ENCODE data around the gene HLA-DOB. TPM values are rescaled to one million over a fixed set of nuclear protein-coding genes. Genes with fewer than 3 reads are reported as not detected.

Gene HLA-DOB
- total RNA-seq: 1 to 10 TPM; 2.4 to 3.1 TPM

GRCh38 chr6:32816746-32817204 lies at the start of gene HLA-DOB:
HLA-DOB (minus strand) TSS chr6:32817002; CDS start chr6:32816951, 51 bp downstream.
- peaks cover 2% of the 10 kb centered on the region for H3K36me3 Mint-ChIP-seq
- no peaks in the 10 kb centered on the region for H3K9me3 Mint-ChIP-seq
- H3K27ac Mint-ChIP-seq: no peak within 1 kb of the TSS
- no peak for DNase-seq
- ATAC-seq (ENCODE audit: low read depth): no peak
- H3K4me1 Mint-ChIP-seq: peaks cover 10% of the 10 kb centered on the region
- no peaks in the 10 kb centered on the region for H3K27me3 Mint-ChIP-seq
- H3K4me3 Mint-ChIP-seq: no peak within 1 kb of the TSS
- POLR2A ChIA-PET: no interaction called here

DNA sequence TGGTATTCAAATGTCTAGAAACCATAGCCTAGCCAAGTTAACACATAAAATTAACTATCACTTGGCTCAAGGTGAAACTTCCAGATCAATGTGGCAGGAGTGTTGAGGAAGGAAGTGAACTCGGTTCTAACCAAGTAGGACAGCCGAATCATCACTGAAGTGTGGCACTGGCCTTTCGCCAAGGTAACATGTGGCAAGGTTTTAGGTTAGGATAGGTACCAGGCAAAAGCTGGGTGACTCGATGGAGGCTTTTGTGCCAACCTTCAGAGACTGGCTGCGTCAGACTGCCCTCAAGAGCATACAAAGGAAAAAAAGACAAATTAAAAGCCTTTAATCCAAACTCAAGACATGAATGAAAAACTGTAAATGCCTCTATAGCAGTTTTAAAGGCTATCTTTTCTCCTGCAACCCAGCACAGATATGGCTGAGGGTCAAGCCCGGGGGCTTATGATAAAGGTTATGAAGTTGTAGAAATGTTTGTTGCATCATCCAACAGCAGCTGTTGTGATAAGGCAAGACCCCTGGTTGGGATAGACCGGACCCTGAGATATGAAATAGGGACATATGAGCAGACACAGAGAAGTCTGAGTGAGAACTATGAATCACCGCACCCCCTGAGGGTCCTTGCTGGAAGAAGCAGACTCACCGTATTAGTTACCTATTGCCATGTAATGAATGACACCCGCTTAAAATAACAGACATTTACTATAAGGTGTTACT lies 49.1 kb upstream of the HLA-DOB start:
- ATAC-seq (ENCODE audit: low read depth) (no peak), DNase-seq (no peak)
- Mint-ChIP-seq H3K27ac (peak overlapping the region; percentile 97), H3K4me3 (no peak overlapping the region), H3K27me3 (no peaks in the 10 kb centered on the region), H3K36me3 (peaks cover 21% of the 10 kb centered on the region), H3K9me3 (no peaks in the 10 kb centered on the region), H3K4me1 (peaks cover 34% of the 10 kb centered on the region)
- POLR2A ChIA-PET: interaction anchor here (2.3 to 4.5 kb wide), 3 partner anchors 11 to 26 kb away, joined by 9 to 136 read pairs (median 65); partner anchors contain the start of genes PSMB9, TAP1 and TAP2

- Mint-ChIP-seq H3K36me3 (peaks cover 46% of the 10 kb centered on the region), H3K27me3 (no peaks in the 10 kb centered on the region), H3K4me3 (no peak overlapping the region), H3K27ac (no peak overlapping the region), H3K9me3 (no peaks in the 10 kb centered on the region), H3K4me1 (peaks cover 52% of the 10 kb centered on the region)
- ATAC-seq (ENCODE audit: low read depth) (no peak), DNase-seq (no peak)
- POLR2A ChIA-PET: interaction anchor here (0.6 to 2.6 kb wide), 4 partner anchors 8 to 109 kb away, joined by 4 to 28 read pairs (median 8); partner anchors contain the start of genes PSMB9, TAP1 and TAP2
These were observed 45.9 kb upstream of the HLA-DOB start for GRCh38 chr6:32862725-32863124.

DNA sequence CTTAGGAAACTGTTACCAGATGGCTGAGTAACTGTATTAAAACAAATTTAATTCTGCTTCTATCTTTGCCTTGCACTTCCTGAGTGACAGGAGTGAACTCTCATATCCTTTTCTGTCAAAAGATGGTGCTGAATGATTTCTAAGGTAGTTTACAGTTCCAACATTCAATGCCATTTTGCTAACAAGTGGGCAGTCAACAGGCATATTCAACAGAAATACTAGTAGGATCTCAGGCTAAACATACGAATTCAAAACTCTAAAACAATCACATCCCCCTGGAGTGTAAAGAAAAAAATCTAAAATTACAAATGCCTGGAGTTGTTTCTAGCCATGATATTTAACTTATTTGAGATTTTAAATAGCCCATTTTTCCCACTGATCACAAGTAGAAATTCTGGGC lies 43.9 kb upstream of the HLA-DOB start:
- DNase-seq: no peak
- peaks cover 61% of the 10 kb centered on the region for H3K36me3 Mint-ChIP-seq
- no peaks in the 10 kb centered on the region for H3K9me3 Mint-ChIP-seq
- no peak overlapping the region for H3K4me3 Mint-ChIP-seq
- H3K4me1 Mint-ChIP-seq: peaks cover 50% of the 10 kb centered on the region
- no peak for ATAC-seq (ENCODE audit: low read depth)
- no peaks in the 10 kb centered on the region for H3K27me3 Mint-ChIP-seq
- POLR2A ChIA-PET: no interaction called here
- peak overlapping the region; percentile 68 for H3K27ac Mint-ChIP-seq

GRCh38 chr6:32858194-32858593 lies 41.4 kb upstream of the HLA-DOB start:
- DNase-seq (no peak), ATAC-seq (ENCODE audit: low read depth) (no peak)
- H3K9me3 Mint-ChIP-seq: no peaks in the 10 kb centered on the region
- H3K36me3 Mint-ChIP-seq: peaks cover 52% of the 10 kb centered on the region
- peak overlapping the region; percentile 35 for H3K4me3 Mint-ChIP-seq
- H3K27ac Mint-ChIP-seq: peak overlapping the region; percentile 71
- H3K4me1 Mint-ChIP-seq: peaks cover 44% of the 10 kb centered on the region
- POLR2A ChIA-PET: interaction anchor here (3.2 to 7.3 kb wide), 3 partner anchors 10 to 113 kb away, joined by 20 to 773 read pairs (median 166); partner anchors contain the start of genes BRD2, PSMB8 and TAP2
- no peaks in the 10 kb centered on the region for H3K27me3 Mint-ChIP-seq

GRCh38 chr6:32857156-32857891 lies 40.5 kb upstream of the HLA-DOB start:
- Mint-ChIP-seq H3K27me3 (no peaks in the 10 kb centered on the region), H3K9me3 (no peaks in the 10 kb centered on the region), H3K27ac (peak overlapping the region; percentile 71), H3K4me1 (peaks cover 44% of the 10 kb centered on the region), H3K4me3 (peak overlapping the region; percentile 98), H3K36me3 (peaks cover 56% of the 10 kb centered on the region)
- POLR2A ChIA-PET: interaction anchor here (3.2 to 7.3 kb wide), 3 partner anchors 10 to 113 kb away, joined by 20 to 773 read pairs (median 166); partner anchors contain the start of genes BRD2, PSMB8 and TAP2
- DNase-seq: no peak
- ATAC-seq (ENCODE audit: low read depth): no peak

DNA sequence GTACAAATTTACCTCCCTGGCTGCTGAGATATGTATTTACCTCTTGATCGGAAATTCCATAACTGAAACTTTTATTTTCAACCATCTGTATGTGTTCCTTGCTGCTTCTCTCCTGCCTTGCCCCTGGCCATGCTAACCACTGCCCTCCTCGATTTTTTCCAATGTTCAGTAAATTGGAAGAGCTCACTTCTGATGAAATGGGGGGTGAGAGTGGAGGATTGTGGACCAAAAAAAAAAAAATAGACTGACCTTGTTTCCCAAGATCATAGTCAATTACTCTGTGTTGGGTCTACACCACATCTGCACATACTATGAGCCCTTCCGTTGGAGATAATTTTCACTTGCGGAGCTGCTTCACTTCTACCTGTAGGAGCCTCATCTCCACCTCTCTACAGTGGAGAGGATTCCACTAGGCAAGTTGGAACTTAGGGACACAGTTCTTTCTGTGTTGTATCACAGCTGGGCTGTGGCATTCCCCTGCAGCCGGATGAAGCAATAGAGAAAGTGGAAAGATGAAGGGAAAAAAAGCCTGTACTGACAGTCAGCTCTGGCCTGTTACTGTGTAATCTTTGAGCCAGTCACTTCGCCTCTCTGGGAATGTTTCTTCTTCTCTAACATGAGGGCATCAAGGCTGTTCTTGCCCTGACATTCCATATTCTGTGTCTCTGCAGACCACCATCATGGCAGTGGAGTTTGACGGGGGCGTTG lies 38.8 kb upstream of the HLA-DOB start:
- Mint-ChIP-seq H3K4me3 (peak overlapping the region; percentile 98), H3K4me1 (peaks cover 50% of the 10 kb centered on the region), H3K27ac (peak overlapping the region; percentile 100), H3K36me3 (peaks cover 68% of the 10 kb centered on the region), H3K9me3 (no peaks in the 10 kb centered on the region), H3K27me3 (no peaks in the 10 kb centered on the region)
- POLR2A ChIA-PET: interaction anchor here (0.6 to 7.3 kb wide), 8 partner anchors 8 to 1261 kb away, joined by 3 to 773 read pairs (median 18); partner anchors contain the start of genes BRD2, PFDN6, PSMB8 and TAP2
- no peak for DNase-seq
- no peak for ATAC-seq (ENCODE audit: low read depth)

GRCh38 chr6:32854376-32855178 lies 37.8 kb upstream of the HLA-DOB start:
- H3K36me3 Mint-ChIP-seq: peaks cover 70% of the 10 kb centered on the region
- H3K4me3 Mint-ChIP-seq: peak overlapping the region; percentile 98
- DNase-seq (no peak), ATAC-seq (ENCODE audit: low read depth) (peak; percentile 37)
- no peaks in the 10 kb centered on the region for H3K27me3 Mint-ChIP-seq
- peaks cover 54% of the 10 kb centered on the region for H3K4me1 Mint-ChIP-seq
- peak overlapping the region; percentile 100 for H3K27ac Mint-ChIP-seq
- POLR2A ChIA-PET: interaction anchor here (0.6 to 7.3 kb wide), 13 partner anchors 9 to 1260 kb away, joined by 3 to 773 read pairs (median 7); partner anchors contain the start of genes BRD2, HLA-DMB, PFDN6 and PSMB8
- no peaks in the 10 kb centered on the region for H3K9me3 Mint-ChIP-seq

GRCh38 chr6:32853541-32854375 lies 37.0 kb upstream of the HLA-DOB start, which contains the start of the genes PSMB9 and TAP1:
PSMB9 (plus strand) TSS chr6:32854192; CDS start chr6:32854230, 38 bp downstream.
TAP1 (minus strand) TSS chr6:32853704; CDS start chr6:32853636, 68 bp downstream.
- Mint-ChIP-seq H3K4me1 (peaks cover 54% of the 10 kb centered on the region), H3K4me3 (peak within 1 kb of the TSS; percentile 98), H3K27ac (peak within 1 kb of the TSS; percentile 100), H3K9me3 (no peaks in the 10 kb centered on the region), H3K36me3 (peaks cover 70% of the 10 kb centered on the region), H3K27me3 (no peaks in the 10 kb centered on the region)
- POLR2A ChIA-PET: interaction anchor here (0.6 to 7.3 kb wide), 16 partner anchors 10 to 726 kb away, joined by 3 to 773 read pairs (median 6); partner anchors contain the start of genes ATF6B, BRD2, GPSM3 and HLA-DMB
- ATAC-seq (ENCODE audit: low read depth) (peak; percentile 86), DNase-seq (peak; percentile 96)

DNA sequence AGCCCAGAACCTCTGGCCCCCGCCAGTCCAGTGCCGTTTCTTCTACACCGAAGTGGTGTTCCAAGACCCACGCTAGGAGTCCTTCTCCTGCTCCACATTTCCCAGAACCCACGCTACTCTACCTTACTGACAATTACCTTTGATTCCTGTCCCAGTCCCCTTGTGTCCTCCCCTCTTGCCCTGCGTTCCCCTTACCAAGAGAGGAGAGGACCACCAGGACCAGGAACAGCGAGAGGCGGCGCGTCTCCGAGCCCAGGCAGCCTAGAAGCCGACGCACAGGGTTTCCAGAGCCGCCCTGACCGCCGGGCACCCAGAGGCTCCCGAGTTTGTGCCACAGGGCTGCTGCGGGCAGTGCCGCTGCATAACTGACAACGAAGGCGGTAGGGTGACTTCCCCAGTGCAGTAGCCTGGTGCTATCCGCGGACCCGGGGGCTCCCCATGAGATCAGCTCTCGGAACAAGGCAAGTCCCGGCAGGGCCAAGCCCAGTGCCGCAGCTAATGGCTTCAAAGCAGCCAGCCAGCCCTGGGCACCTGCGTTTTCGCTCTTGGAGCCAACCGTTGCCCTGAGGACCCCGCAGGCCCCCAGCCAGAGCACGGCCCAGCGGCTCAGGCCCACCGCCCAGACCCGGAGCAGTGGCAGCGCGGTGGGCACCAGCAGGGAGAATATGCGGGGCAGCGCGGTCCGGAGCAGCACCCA lies 36.2 kb upstream of the HLA-DOB start:
- Mint-ChIP-seq H3K4me3 (peak overlapping the region; percentile 98), H3K27me3 (no peaks in the 10 kb centered on the region), H3K9me3 (no peaks in the 10 kb centered on the region), H3K4me1 (peaks cover 57% of the 10 kb centered on the region), H3K36me3 (peaks cover 72% of the 10 kb centered on the region), H3K27ac (peak overlapping the region; percentile 100)
- ATAC-seq (ENCODE audit: low read depth) (peak; percentile 16), DNase-seq (peak; percentile 53)
- POLR2A ChIA-PET: interaction anchor here (0.6 to 7.3 kb wide), 16 partner anchors 11 to 725 kb away, joined by 3 to 773 read pairs (median 6); partner anchors contain the start of genes ATF6B, BRD2, GPSM3 and HLA-DMB
